Ectodermal cell (in vitro differentiated cells): ENCODE results near the gene EVX2.

Experiments used
- H3K27ac ChIP-seq: 2 replicates; pipeline ENCODE4 v1.7.0; 2013; ENCODE audit warnings: mild to moderate bottlenecking, low read depth, low read length; ENCODE audit not compliant: insufficient read depth, poor library complexity, severe bottlenecking
- H3K27me3 ChIP-seq: 2 replicates; pipeline ENCODE4 v1.7.0; 2013; ENCODE audit warnings: mild to moderate bottlenecking, low read length; ENCODE audit not compliant: insufficient read depth, control insufficient read depth, poor library complexity, severe bottlenecking
- H3K36me3 ChIP-seq: one replicate; pipeline ENCODE4 v1.7.0; 2013; ENCODE audit warnings: low read length; ENCODE audit not compliant: control insufficient read depth, insufficient read depth
- H3K4me1 ChIP-seq: one replicate; pipeline ENCODE4 v1.7.0; 2013; ENCODE audit warnings: low read length; ENCODE audit not compliant: control insufficient read depth, insufficient read depth
- H3K4me3 ChIP-seq: 2 replicates; pipeline ENCODE4 v1.7.0; 2013; ENCODE audit warnings: low read depth, low read length, control low read depth; ENCODE audit not compliant: insufficient read depth
- H3K9me3 ChIP-seq: 2 replicates; pipeline ENCODE4 v1.7.0; 2013; ENCODE audit warnings: mild to moderate bottlenecking, low read length, moderate library complexity; ENCODE audit not compliant: control insufficient read depth
- WGBS, 2 experiments: methylation state at CpG; one replicate each; pipeline ENCODE4 v1.1.7; 2013; ENCODE audit warnings: missing lambda C conversion rate in 2 of 2; 5-methylcytosine and 5-hydroxymethylcytosine counted together

EVX2 gene

GRCh38 chr2:176100547-176101140 is 16.9 kb upstream of the EVX2 start:
- no peaks in the 10 kb centered on the region for H3K9me3 ChIP-seq
- peaks cover 100% of the 10 kb centered on the region for H3K27me3 ChIP-seq
- no peaks in the 10 kb centered on the region for H3K36me3 ChIP-seq
- WGBS, 2 experiments, result 6 to 7% methylated on average over 28 of the region's 28 CpGs
- no peak overlapping the region for H3K4me3 ChIP-seq
- H3K4me1 ChIP-seq, result no peaks in the 10 kb centered on the region
- H3K27ac ChIP-seq, result no peak overlapping the region

GRCh38 chr2:176099728-176100546 is 16.2 kb upstream of the EVX2 start, which contains the start of gene HOXD12:
TSS of gene HOXD12 (plus strand) at chr2:176099795. CDS start at chr2:176099802, 7 bp downstream.
- H3K4me1 ChIP-seq, result no peaks in the 10 kb centered on the region
- H3K9me3 ChIP-seq, result no peaks in the 10 kb centered on the region
- H3K27ac ChIP-seq, result no peak within 1 kb of the TSS
- no peak within 1 kb of the TSS for H3K4me3 ChIP-seq
- peaks cover 100% of the 10 kb centered on the region for H3K27me3 ChIP-seq
- H3K36me3 ChIP-seq, result no peaks in the 10 kb centered on the region
- WGBS, 2 experiments, result 2 to 3% methylated on average over 70 of the region's 70 CpGs

GRCh38 chr2:176099159-176099727 is 15.5 kb upstream of the EVX2 start:
- 3 to 5% methylated on average over 30 of the region's 30 CpGs for WGBS, 2 experiments
- no peak overlapping the region for H3K4me3 ChIP-seq

GRCh38 chr2:176098366-176099158 is 14.8 kb upstream of the EVX2 start:
- H3K4me1 ChIP-seq, result no peaks in the 10 kb centered on the region
- H3K36me3 ChIP-seq, result no peaks in the 10 kb centered on the region
- H3K27me3 ChIP-seq, result peaks cover 100% of the 10 kb centered on the region
- no peak overlapping the region for H3K4me3 ChIP-seq
- WGBS, 2 experiments, result 2% methylated on average over 35 of the region's 35 CpGs
- no peaks in the 10 kb centered on the region for H3K9me3 ChIP-seq
- H3K27ac ChIP-seq, result no peak overlapping the region

More at GRCh38 chr2:176099159-176099727, 15.5 kb upstream of the EVX2 start:
- Histone ChIP-seq H3K27me3 (peaks cover 100% of the 10 kb centered on the region), H3K36me3 (no peaks in the 10 kb centered on the region), H3K9me3 (no peaks in the 10 kb centered on the region), H3K4me1 (no peaks in the 10 kb centered on the region), H3K27ac (no peak overlapping the region)

GRCh38 chr2:176097820-176098365 is 14.1 kb upstream of the EVX2 start:
- no peaks in the 10 kb centered on the region for H3K4me1 ChIP-seq
- H3K36me3 ChIP-seq, result no peaks in the 10 kb centered on the region
- H3K27me3 ChIP-seq, result peaks cover 100% of the 10 kb centered on the region
- 1 to 2% methylated on average over 18 of the region's 18 CpGs for WGBS, 2 experiments
- no peaks in the 10 kb centered on the region for H3K9me3 ChIP-seq
- no peak overlapping the region for H3K4me3 ChIP-seq
- H3K27ac ChIP-seq, result no peak overlapping the region

GRCh38 chr2:176096986-176097819 is 13.4 kb upstream of the EVX2 start:
- H3K9me3 ChIP-seq, result no peaks in the 10 kb centered on the region
- H3K4me1 ChIP-seq, result no peaks in the 10 kb centered on the region
- H3K27ac ChIP-seq, result no peak overlapping the region
- H3K36me3 ChIP-seq, result no peaks in the 10 kb centered on the region
- 0 to 1% methylated on average over 42 to 45 of the region's 45 CpGs for WGBS, 2 experiments
- H3K4me3 ChIP-seq, result no peak overlapping the region
- H3K27me3 ChIP-seq, result peaks cover 100% of the 10 kb centered on the region

- Histone ChIP-seq H3K27me3 (peaks cover 100% of the 10 kb centered on the region), H3K9me3 (no peaks in the 10 kb centered on the region), H3K4me1 (no peaks in the 10 kb centered on the region), H3K27ac (no peak overlapping the region), H3K36me3 (no peaks in the 10 kb centered on the region), H3K4me3 (no peak overlapping the region)
- 4% methylated on average over 15 to 16 of the region's 16 CpGs for WGBS, 2 experiments
Observed at GRCh38 chr2:176096243-176096985, 12.7 kb upstream of the EVX2 start.

- Histone ChIP-seq H3K4me1 (no peaks in the 10 kb centered on the region), H3K9me3 (no peaks in the 10 kb centered on the region), H3K4me3 (no peak overlapping the region), H3K36me3 (no peaks in the 10 kb centered on the region), H3K27ac (no peak overlapping the region), H3K27me3 (peaks cover 100% of the 10 kb centered on the region)
- 14 to 19% methylated on average over 5 of the region's 5 CpGs for WGBS, 2 experiments
Observed at GRCh38 chr2:176095421-176095820, 11.7 kb upstream of the EVX2 start.

- H3K4me3 ChIP-seq, result no peak overlapping the region
- no peaks in the 10 kb centered on the region for H3K36me3 ChIP-seq
- WGBS, 2 experiments, result 7 to 14% methylated on average over 10 to 11 of the region's 12 CpGs
Observed at GRCh38 chr2:176094349-176094748, 10.6 kb upstream of the EVX2 start.

More at GRCh38 chr2:176094349-176094748, 10.6 kb upstream of the EVX2 start:
- Histone ChIP-seq H3K27ac (no peak overlapping the region), H3K27me3 (peaks cover 100% of the 10 kb centered on the region), H3K9me3 (no peaks in the 10 kb centered on the region), H3K4me1 (no peaks in the 10 kb centered on the region)
